ENCODE data around the gene TTC14.
"Not testable (repeated sequence)": the region's sequence is repeated elsewhere in the genome, so short reads cannot be mapped to it uniquely, and the experiment has no call there.

TTC14 gene

DNA sequence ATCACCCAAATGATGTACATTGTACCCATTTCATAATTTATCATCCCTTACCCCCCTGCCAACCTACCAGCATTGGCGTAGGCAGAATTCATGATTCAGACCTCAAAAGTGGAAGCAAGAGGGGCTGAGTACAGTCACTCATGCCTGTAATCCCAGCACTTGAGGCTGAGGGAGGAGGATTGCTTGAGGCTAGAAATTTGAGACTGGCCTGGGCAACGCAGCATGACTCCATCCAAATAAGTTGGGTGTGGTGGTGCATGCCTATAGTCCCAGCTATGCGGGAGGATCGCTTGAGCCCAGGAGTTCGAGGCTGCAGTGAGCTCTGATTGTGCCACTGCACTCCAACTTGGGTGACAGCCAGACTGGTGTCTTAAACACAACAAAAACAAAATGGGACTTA is 10.4 kb downstream of the TTC14 start:
- H3K36me3 ChIP-seq (ENCODE audit: low read length) = peaks cover 52% of the 10 kb centered on the region

DNA sequence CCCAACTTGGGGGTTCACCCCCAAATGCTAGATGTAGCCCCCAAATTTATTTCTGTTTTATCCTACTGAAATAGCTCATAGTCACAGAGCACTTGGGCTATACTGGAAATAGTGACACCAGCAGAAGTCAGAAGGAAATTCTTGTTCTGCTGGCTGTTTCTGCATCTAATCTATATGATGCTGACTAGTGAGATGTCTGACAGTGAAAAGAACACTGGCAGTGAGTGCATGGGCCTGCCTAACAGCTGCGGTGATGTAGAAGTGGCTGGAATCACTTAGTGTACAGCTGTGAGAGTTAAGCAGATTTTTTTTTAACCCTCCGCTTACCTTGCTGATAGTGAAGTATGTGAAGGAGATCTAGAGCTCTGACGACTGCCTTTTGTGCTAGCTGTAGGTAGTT is 14.0 kb downstream of the TTC14 start:
- H4K20me1 ChIP-seq (ENCODE audit: low read depth, low read length) = no peaks in the 10 kb centered on the region
- no peaks in the 10 kb centered on the region for H3K79me2 ChIP-seq (ENCODE audit: insufficient read depth, low read length)
- no peaks in the 10 kb centered on the region for H3K9me2 ChIP-seq (replicated peaks; ENCODE audit: insufficient read depth, low read length)
- no peaks in the 10 kb centered on the region for H3K9me3 ChIP-seq (ENCODE audit: insufficient read depth, low read length)
- H3K27me3 ChIP-seq (ENCODE audit: low read length) = no peaks in the 10 kb centered on the region
- H3F3A ChIP-seq (ENCODE audit: insufficient read depth) = peaks cover 12% of the 10 kb centered on the region; the same call in 1 of the 2 replicates
- H2AFZ ChIP-seq (ENCODE audit: low read depth, low read length, severe bottlenecking) = no peak overlapping the region
- H3K36me3 ChIP-seq (ENCODE audit: low read length) = peaks cover 29% of the 10 kb centered on the region; the same call in 1 of the 2 replicates
- H3K4me2 ChIP-seq (ENCODE audit: low read depth, low read length, poor library complexity, severe bottlenecking) = no peak overlapping the region
- H3K4me3 ChIP-seq (ENCODE audit: insufficient read depth, low read length, poor library complexity, severe bottlenecking) = no peak overlapping the region
- no peak overlapping the region for H3K9ac ChIP-seq (ENCODE audit: low read length)
- H3K27ac ChIP-seq (ENCODE audit: low read depth, low read length) = no peak overlapping the region
- TF ChIP-seq CTCF (IDR thresholded peaks at IDR 0.05; ENCODE audit: insufficient read depth, low read length, poor library complexity, severe bottlenecking) (no peak), EZH2phosphoT487 (conservative IDR thresholded peaks at IDR 0.05; ENCODE audit: low read length) (no peak)

More for the DNA sequence above, 10.4 kb downstream of the TTC14 start:
- H3K9me3 ChIP-seq (ENCODE audit: insufficient read depth, low read length) = no peaks in the 10 kb centered on the region
- H3K4me2 ChIP-seq (ENCODE audit: low read depth, low read length, poor library complexity, severe bottlenecking) = no peak overlapping the region
- no peak for TF ChIP-seq EZH2phosphoT487 (conservative IDR thresholded peaks at IDR 0.05; ENCODE audit: low read length)
- H3K27me3 ChIP-seq (ENCODE audit: low read length) = no peaks in the 10 kb centered on the region
- H3K79me2 ChIP-seq (ENCODE audit: insufficient read depth, low read length) = no peaks in the 10 kb centered on the region
- H3K9ac ChIP-seq (ENCODE audit: low read length) = no peak overlapping the region
- H3K4me3 ChIP-seq (ENCODE audit: insufficient read depth, low read length, poor library complexity, severe bottlenecking) = no peak overlapping the region
- no peaks in the 10 kb centered on the region for H4K20me1 ChIP-seq (ENCODE audit: low read depth, low read length)
- H2AFZ ChIP-seq (ENCODE audit: low read depth, low read length, severe bottlenecking) = no peak overlapping the region
- no peaks in the 10 kb centered on the region for H3K9me2 ChIP-seq (replicated peaks; ENCODE audit: insufficient read depth, low read length)
- no peak overlapping the region for H3K27ac ChIP-seq (ENCODE audit: low read depth, low read length)
- H3F3A ChIP-seq (ENCODE audit: insufficient read depth) = peaks cover 12% of the 10 kb centered on the region; the same call in 1 of the 2 replicates

- Histone ChIP-seq H3K4me3 (ENCODE audit: insufficient read depth, low read length, poor library complexity, severe bottlenecking) (no peak overlapping the region), H3K27me3 (ENCODE audit: low read length) (no peaks in the 10 kb centered on the region), H3K9ac (ENCODE audit: low read length) (no peak overlapping the region), H3K36me3 (ENCODE audit: low read length) (peaks cover 18% of the 10 kb centered on the region; the same call in 1 of the 2 replicates), H3K4me2 (ENCODE audit: low read depth, low read length, poor library complexity, severe bottlenecking) (no peak overlapping the region), H3K9me3 (ENCODE audit: insufficient read depth, low read length) (no peaks in the 10 kb centered on the region), H3F3A (ENCODE audit: insufficient read depth) (peaks cover 12% of the 10 kb centered on the region; the same call in 1 of the 2 replicates), H3K27ac (ENCODE audit: low read depth, low read length) (no peak overlapping the region), H3K9me2 (replicated peaks; ENCODE audit: insufficient read depth, low read length) (no peaks in the 10 kb centered on the region), H2AFZ (ENCODE audit: low read depth, low read length, severe bottlenecking) (no peak overlapping the region), H4K20me1 (ENCODE audit: low read depth, low read length) (no peaks in the 10 kb centered on the region), H3K79me2 (ENCODE audit: insufficient read depth, low read length) (no peaks in the 10 kb centered on the region)
- no peak for TF ChIP-seq EZH2phosphoT487 (conservative IDR thresholded peaks at IDR 0.05; ENCODE audit: low read length)
- no peak for TF ChIP-seq CTCF (IDR thresholded peaks at IDR 0.05; ENCODE audit: insufficient read depth, low read length, poor library complexity, severe bottlenecking)
Observed at GRCh38 chr3:180617049-180617448, 15.1 kb downstream of the TTC14 start.

GRCh38 chr3:180618563-180618962 is 16.6 kb downstream of the TTC14 start:
- not testable (repeated sequence) for H3K27ac ChIP-seq (ENCODE audit: low read depth, low read length); H2AFZ ChIP-seq (ENCODE audit: low read depth, low read length, severe bottlenecking); H3K27me3 ChIP-seq (ENCODE audit: low read length); H3K9me2 ChIP-seq (replicated peaks; ENCODE audit: insufficient read depth, low read length); H3K4me3 ChIP-seq (ENCODE audit: insufficient read depth, low read length, poor library complexity, severe bottlenecking); H4K20me1 ChIP-seq (ENCODE audit: low read depth, low read length); H3K79me2 ChIP-seq (ENCODE audit: insufficient read depth, low read length); H3K9ac ChIP-seq (ENCODE audit: low read length); H3K4me2 ChIP-seq (ENCODE audit: low read depth, low read length, poor library complexity, severe bottlenecking); H3K9me3 ChIP-seq (ENCODE audit: insufficient read depth, low read length)
- Histone ChIP-seq H3F3A (ENCODE audit: insufficient read depth) (peaks cover 12% of the 10 kb centered on the region; the same call in 1 of the 2 replicates), H3K36me3 (ENCODE audit: low read length) (peaks cover 16% of the 10 kb centered on the region; the same call in 1 of the 2 replicates)

All from SU-DHL-6 (cell line).